HFF-Myc (cell line): Measurements from ENCODE around the gene CTCFL.

Source experiments
- DNase-seq: peaks from one replicate; pipeline ENCODE4 v3.0.0-alpha.2; 2011; ENCODE audit warnings: low read depth; ENCODE audit errors: extremely low read depth
- H3K4me3 ChIP-seq: replicated peaks from 2 replicates; pipeline ENCODE4 v1.5.1; 2011; ENCODE audit warnings: low read depth, mild to moderate bottlenecking, control low read depth, low read length
- TF ChIP-seq, protein P1 (sequence below): IDR thresholded peaks from 2 replicates; pipeline ENCODE4 v1.5.1; 2012; ENCODE audit warnings: mild to moderate bottlenecking, low read depth, low read length, control low read depth; ENCODE audit errors: missing control alignments

The CTCFL gene

GRCh38 chr20:57553376-57554018 lies 28.6 kb upstream of the CTCFL start:
- TF ChIP-seq, protein P1, sequence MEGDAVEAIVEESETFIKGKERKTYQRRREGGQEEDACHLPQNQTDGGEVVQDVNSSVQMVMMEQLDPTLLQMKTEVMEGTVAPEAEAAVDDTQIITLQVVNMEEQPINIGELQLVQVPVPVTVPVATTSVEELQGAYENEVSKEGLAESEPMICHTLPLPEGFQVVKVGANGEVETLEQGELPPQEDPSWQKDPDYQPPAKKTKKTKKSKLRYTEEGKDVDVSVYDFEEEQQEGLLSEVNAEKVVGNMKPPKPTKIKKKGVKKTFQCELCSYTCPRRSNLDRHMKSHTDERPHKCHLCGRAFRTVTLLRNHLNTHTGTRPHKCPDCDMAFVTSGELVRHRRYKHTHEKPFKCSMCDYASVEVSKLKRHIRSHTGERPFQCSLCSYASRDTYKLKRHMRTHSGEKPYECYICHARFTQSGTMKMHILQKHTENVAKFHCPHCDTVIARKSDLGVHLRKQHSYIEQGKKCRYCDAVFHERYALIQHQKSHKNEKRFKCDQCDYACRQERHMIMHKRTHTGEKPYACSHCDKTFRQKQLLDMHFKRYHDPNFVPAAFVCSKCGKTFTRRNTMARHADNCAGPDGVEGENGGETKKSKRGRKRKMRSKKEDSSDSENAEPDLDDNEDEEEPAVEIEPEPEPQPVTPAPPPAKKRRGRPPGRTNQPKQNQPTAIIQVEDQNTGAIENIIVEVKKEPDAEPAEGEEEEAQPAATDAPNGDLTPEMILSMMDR: no peak
- DNase-seq: no peak

DNA sequence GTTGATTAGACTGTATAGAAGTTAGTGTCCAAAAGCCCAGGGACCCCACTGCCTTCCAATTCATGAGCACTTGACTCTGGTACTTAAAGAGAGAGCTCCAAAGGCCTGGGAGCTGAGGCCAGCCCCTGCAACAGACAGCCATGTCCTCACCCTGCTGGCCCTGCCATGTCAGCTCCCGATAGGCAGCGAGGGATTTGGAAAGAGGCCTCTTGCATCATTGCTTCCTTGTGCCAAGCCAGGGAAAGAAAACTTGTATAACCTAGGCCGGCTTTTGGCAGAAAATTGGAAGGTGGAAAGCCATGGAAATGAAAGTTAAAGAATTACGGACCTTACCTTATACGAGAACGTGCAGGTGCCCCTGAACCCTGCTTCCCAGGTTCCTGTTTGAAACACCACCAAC lies 27.5 kb upstream of the CTCFL start:
- H3K4me3 ChIP-seq: no peak overlapping the region
- TF ChIP-seq, protein P1: no peak

More at GRCh38 chr20:57553376-57554018, 28.6 kb upstream of the CTCFL start:
- H3K4me3 ChIP-seq: no peak overlapping the region

GRCh38 chr20:57548177-57549058 lies 23.5 kb upstream of the CTCFL start:
- DNase-seq: no peak
- no peak overlapping the region for H3K4me3 ChIP-seq
- TF ChIP-seq, protein P1: no peak

More for the DNA sequence above, 27.5 kb upstream of the CTCFL start:
- no peak for DNase-seq

DNA sequence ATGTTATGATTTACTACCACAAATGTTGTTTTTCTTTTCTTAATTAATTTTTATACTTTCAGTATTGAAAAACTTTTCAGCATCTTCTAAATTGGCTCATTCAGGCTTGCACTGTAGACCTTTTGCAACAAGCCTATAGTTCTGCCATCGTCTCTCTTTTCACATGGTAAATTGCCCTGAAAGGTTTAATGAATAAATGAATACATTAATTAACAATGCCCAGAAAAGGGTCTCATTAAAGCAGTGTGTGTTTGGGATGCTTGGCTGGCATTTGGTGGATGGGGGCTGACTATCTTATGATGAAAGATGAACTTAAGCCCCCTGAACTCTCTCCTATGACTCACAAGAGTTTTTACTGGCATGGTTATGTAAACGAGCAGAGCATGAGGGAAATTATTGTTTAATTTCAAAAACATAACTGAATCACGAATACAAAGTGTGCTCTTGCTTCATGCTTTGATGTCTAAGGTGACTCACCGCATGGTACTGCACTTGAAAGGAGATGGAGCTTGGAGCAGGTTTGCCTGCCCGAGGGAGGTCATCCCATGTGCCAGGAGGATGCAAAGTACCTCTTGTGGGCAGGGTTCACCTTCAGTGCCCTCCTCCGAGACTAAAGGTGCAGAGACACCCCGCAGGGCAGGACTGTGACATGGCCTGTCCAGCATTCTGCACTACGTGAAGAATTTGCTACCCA lies 22.2 kb upstream of the CTCFL start:
- DNase-seq: no peak
- H3K4me3 ChIP-seq: no peak overlapping the region
- TF ChIP-seq, protein P1: no peak

- DNase-seq: no peak
- TF ChIP-seq, protein P1: no peak
- H3K4me3 ChIP-seq: no peak overlapping the region
These were observed 21.2 kb upstream of the CTCFL start for GRCh38 chr20:57545927-57546662.

GRCh38 chr20:57544838-57545564 lies 20.1 kb upstream of the CTCFL start:
- TF ChIP-seq, protein P1: no peak
- H3K4me3 ChIP-seq: no peak overlapping the region
- DNase-seq: no peak
